IPS DF 4.7 (cell line): ENCODE data around the gene GAGE12C.
"Not testable (repeated sequence)": the region's sequence is repeated elsewhere in the genome, so short reads cannot be mapped to it uniquely, and the experiment has no call there.

ENCODE experiments used
- DNase-seq: peaks from one replicate; pipeline ENCODE4 v3.0.0-alpha.2; 2013; ENCODE audit warnings: low spot score; ENCODE audit errors: extremely low read depth

The GAGE12C gene, protein sequence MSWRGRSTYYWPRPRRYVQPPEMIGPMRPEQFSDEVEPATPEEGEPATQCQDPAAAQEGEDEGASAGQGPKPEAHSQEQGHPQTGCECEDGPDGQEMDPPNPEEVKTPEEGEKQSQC

GRCh38 chrX:49531877-49532276 is at the start of gene GAGE12C:
Gene GAGE12C (plus strand): TSS chrX:49532177. CDS start chrX:49533332, 1,155 bp downstream.
- not testable (repeated sequence) for DNase-seq

DNA sequence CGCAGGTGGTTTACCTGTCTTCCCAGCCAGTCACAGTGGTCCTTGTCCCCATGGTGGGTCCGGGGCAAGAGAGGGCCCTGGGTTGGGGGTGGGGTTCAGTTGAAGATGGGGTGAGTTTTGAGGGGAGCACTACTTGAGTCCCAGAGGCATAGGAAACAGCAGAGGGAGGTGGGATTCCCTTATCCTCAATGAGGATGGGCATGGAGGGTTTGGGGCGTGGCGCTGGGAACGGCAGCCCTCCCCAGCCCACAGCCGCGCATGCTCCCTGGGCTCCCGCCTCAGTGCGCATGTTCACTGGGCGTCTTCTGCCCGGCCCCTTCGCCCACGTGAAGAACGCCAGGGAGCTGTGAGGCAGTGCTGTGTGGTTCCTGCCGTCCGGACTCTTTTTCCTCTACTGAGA is 9.5 kb downstream of the GAGE12C start, which contains the start of gene GAGE12D:
GAGE12D (plus strand) TSS at position 301 of the 400 bp plus-strand sequence. CDS start 1,155 bp downstream, outside the sequence.
- not testable (repeated sequence) for DNase-seq

GRCh38 chrX:49550989-49551388 is 19.0 kb downstream of the GAGE12C start, which contains the start of gene GAGE12E:
Gene GAGE12E (plus strand): TSS chrX:49551289. CDS start chrX:49552444, 1,155 bp downstream.
- DNase-seq = not testable (repeated sequence)

- DNase-seq = not testable (repeated sequence)
Measured at GRCh38 chrX:49560542-49560941, 28.6 kb downstream of the GAGE12C start, which contains the start of gene GAGE12F. Gene GAGE12F (plus strand): TSS chrX:49560842. CDS start chrX:49561997, 1,155 bp downstream.

- not testable (repeated sequence) for DNase-seq
Measured at GRCh38 chrX:49568728-49569127, 36.8 kb downstream of the GAGE12C start.

DNA sequence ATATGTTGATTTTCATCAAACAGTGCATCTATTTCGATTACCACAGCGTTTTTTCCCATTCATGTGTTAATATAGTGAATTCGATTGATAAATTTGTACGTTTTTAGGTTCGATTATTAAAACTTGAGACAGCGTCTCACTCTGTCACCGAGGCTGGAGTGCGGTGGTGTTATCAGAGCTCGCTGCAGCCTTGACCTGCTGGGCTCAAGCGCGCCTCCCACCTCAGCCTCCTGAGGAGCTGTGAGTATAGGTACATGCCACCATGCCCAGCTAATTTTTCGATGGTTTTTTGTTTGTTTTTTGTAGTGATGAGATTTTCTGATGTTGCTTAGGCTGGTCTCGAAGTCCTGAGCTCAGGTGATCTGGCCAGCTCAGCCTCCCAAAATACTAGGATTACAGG is 37.2 kb downstream of the GAGE12C start:
- DNase-seq = not testable (repeated sequence)

GRCh38 chrX:49570100-49570499 is 38.1 kb downstream of the GAGE12C start, which contains the start of gene GAGE12G:
Gene GAGE12G (plus strand): TSS chrX:49570400. CDS start chrX:49571555, 1,155 bp downstream.
- DNase-seq = not testable (repeated sequence)

GRCh38 chrX:49579649-49580048 is 47.7 kb downstream of the GAGE12C start, which contains the start of gene GAGE12H:
Gene GAGE12H (plus strand): TSS chrX:49579949. CDS start chrX:49581104, 1,155 bp downstream.
- DNase-seq = not testable (repeated sequence)
